GM12878 (cell line): ENCODE measurements around the gene GJA4. TPM values are rescaled to one million over a fixed set of nuclear protein-coding genes. Genes with fewer than 3 reads are reported as not detected.

ENCODE experiments used
- ATAC-seq: fragments of 200-7000 bp; cut with Tn5 transposase; 3 replicates; pipeline ENCODE4 v1.9.1; 2020; ENCODE audit warnings: mild to moderate bottlenecking, moderate library complexity
- BruUV-seq: library from RNA; stranded (reverse); fragments of 400-500 nt; replicated peaks from 2 replicates; lab custom pipeline; 2021; lab: Mats Ljungman, UMichigan
- CTCF ChIA-PET: fragments of 300-600 bp; sonication (Branson Sonifier 250); formaldehyde crosslinking; extraction: SDS; loops from one replicate; lab custom pipeline; 2021; ENCODE audit warnings: inconsistent platforms; lab: Yijun Ruan, JAX
- POLR2A ChIA-PET: fragments of 350-600 bp; formaldehyde crosslinking; extraction: SDS; loops from one replicate; lab custom pipeline; 2021; ENCODE audit warnings: inconsistent platforms; lab: Charles Lee
- RAD21 ChIA-PET: fragments of 300-600 bp; sonication (Branson Sonifier 250); formaldehyde crosslinking; loops from one replicate; lab custom pipeline; 2023; ENCODE audit warnings: antibody characterized with exemption; ENCODE audit not compliant: unreplicated experiment; lab: Charles Lee
- SMC1A ChIA-PET: fragments of 300-600 bp; sonication (Branson Sonifier 250); formaldehyde crosslinking; loops from one replicate; lab custom pipeline; 2023; ENCODE audit not compliant: unreplicated experiment, uncharacterized antibody; lab: Charles Lee
- DNase-seq: peaks from one replicate; pipeline ENCODE4 v3.0.0-alpha.2; 2011; ENCODE audit warnings: low read depth, low spot score
- FAIRE-seq: peaks from 3 replicates; lab custom pipeline; 2011; peaks lifted over from hg19 to GRCh38; lab: Jason Lieb, UNC
- H2AFZ ChIP-seq: 2 replicates; pipeline ENCODE4 v1.6.0; 2011; ENCODE audit warnings: low read depth, low read length, control low read depth; ENCODE audit not compliant: control insufficient read depth
- H3K27ac ChIP-seq: 2 replicates; pipeline ENCODE4 v1.5.1; 2011; ENCODE audit warnings: control low read depth; ENCODE audit not compliant: control insufficient read depth, insufficient read depth
- H3K27me3 ChIP-seq, 2 experiments: replicated peaks in 1 of 2; 2 replicates each; pipeline versions ENCODE4 v1.6.0 to v1.6.1; 2011; ENCODE audit warnings: low read length in 1 of 2; ENCODE audit not compliant: control insufficient read depth in 2 of 2, insufficient read depth in 2 of 2
- H3K36me3 ChIP-seq, 2 experiments: 2 replicates each; pipeline ENCODE4 v1.5.1; 2011; ENCODE audit warnings: low read length in 1 of 2; ENCODE audit not compliant: control insufficient read depth in 2 of 2, insufficient read depth in 2 of 2
- H3K4me1 ChIP-seq: 2 replicates; pipeline ENCODE4 v1.6.1; 2011; ENCODE audit warnings: mild to moderate bottlenecking, low read length, moderate library complexity, mixed read lengths; ENCODE audit not compliant: control insufficient read depth, insufficient read depth
- H3K4me2 ChIP-seq: 2 replicates; pipeline ENCODE4 v1.6.0; 2011; ENCODE audit warnings: control low read depth; ENCODE audit not compliant: control insufficient read depth, insufficient read depth
- H3K4me3 ChIP-seq: fragments of 200-600 bp; sonication (generic); 2 replicates; pipeline ENCODE4 v1.5.1; 2016
- H3K79me2 ChIP-seq: 2 replicates; pipeline ENCODE4 v1.6.0; 2011; ENCODE audit warnings: low read length; ENCODE audit not compliant: control insufficient read depth, insufficient read depth
- H3K9ac ChIP-seq: 2 replicates; pipeline ENCODE4 v1.8.0; 2011; ENCODE audit warnings: low read length, control low read depth, mixed read lengths; ENCODE audit not compliant: control insufficient read depth, insufficient read depth
- H3K9me3 ChIP-seq: replicated peaks from 3 replicates; pipeline ENCODE4 v1.5.1; 2011; ENCODE audit warnings: mild to moderate bottlenecking, low read length; ENCODE audit not compliant: control insufficient read depth, insufficient read depth
- H4K20me1 ChIP-seq: 2 replicates; pipeline ENCODE4 v1.6.0; 2011; ENCODE audit not compliant: control insufficient read depth, insufficient read depth
- CBX5 ChIP-seq: sonication (generic); IDR thresholded peaks from 2 replicates; pipeline ENCODE4 v1.6.1; 2016; ENCODE audit warnings: low read depth, moderate library complexity, mild to moderate bottlenecking, inconsistent platforms
- CHD2 ChIP-seq: IDR thresholded peaks from 2 replicates; pipeline ENCODE4 v1.6.1; 2011; ENCODE audit warnings: low read depth, low read length, improper control_type of control experiment, borderline replicate concordance
- MAX ChIP-seq: IDR thresholded peaks from 2 replicates; pipeline ENCODE4 v1.6.1; 2012; ENCODE audit warnings: low read depth, low read length, improper control_type of control experiment
- MXI1 ChIP-seq: fragments of 150-350 bp; IDR thresholded peaks from 2 replicates; pipeline ENCODE4 v1.6.1; 2011; ENCODE audit warnings: low read depth, mild to moderate bottlenecking, inconsistent platforms, low read length, improper control_type of control experiment
- MYC ChIP-seq: IDR thresholded peaks from 2 replicates; pipeline ENCODE4 v1.6.1; 2011; ENCODE audit warnings: mild to moderate bottlenecking, low read length, moderate library complexity, inconsistent platforms; ENCODE audit not compliant: insufficient read depth, insufficient replicate concordance, insufficient read length, severe bottlenecking
- NFXL1 ChIP-seq: fragments of 450-650 bp; IDR thresholded peaks from 2 replicates; pipeline ENCODE4 v1.6.1; 2017; ENCODE audit warnings: antibody characterized with exemption, mild to moderate bottlenecking, borderline replicate concordance
- SP1 ChIP-seq: IDR thresholded peaks from one replicate; pipeline ENCODE4 v1.6.1; 2011; ENCODE audit warnings: low read depth, low read length
- TCF7 ChIP-seq: IDR thresholded peaks from 2 replicates; pipeline ENCODE4 v1.6.1; 2014; ENCODE audit warnings: antibody characterized with exemption, borderline replicate concordance
- ZNF24 ChIP-seq: fragments of 450-650 bp; IDR thresholded peaks from 2 replicates; pipeline ENCODE4 v1.6.1; 2017; ENCODE audit warnings: antibody characterized with exemption, mild to moderate bottlenecking
- WGBS: methylation state at CpG from one replicate; pipeline ENCODE4 v1.1.6; 2016; ENCODE audit warnings: low lambda C conversion rate; ENCODE audit not compliant: insufficient replicate concordance, insufficient coverage; ENCODE audit errors: missing lambda C conversion rate; 5-methylcytosine and 5-hydroxymethylcytosine counted together
- in situ Hi-C: fragments of 300-500 bp; cut with MboI; formaldehyde crosslinking; loops from 9 replicates; pipeline ENCODE4 v1.14.3; 2018; ENCODE audit warnings: mixed read lengths
- intact Hi-C: fragments of 100-400 bp; cut with micrococcal nuclease; formaldehyde crosslinking; loops from one replicate; pipeline ENCODE4 v1.14.2; 2022; ENCODE audit not compliant: unreplicated experiment
- polyA plus RNA-seq, 11 experiments: library from polyadenylated mRNA; depleted of rRNA in 4 of 11; unstranded in 6 of 11; stranded (reverse) in 5 of 11; fragments of >200 nt; fragmentation: Nextera tagmentation in 4 of 11; fragmentation: Illumina TruSeq in 1 of 11; extraction: Ambion mirVana in 4 of 11; extraction: Trizol in 1 of 11; gene quantifications; 1 replicate in 1 of 11; 2 replicates in 10 of 11; pipeline versions ENCODE4 v1.2.1 to v1.2.3, GENCODE V29; 2011 to 2016; ENCODE audit warnings: inconsistent platforms in 2 of 11, missing spikeins in 2 of 11, low read depth in 1 of 11
- total RNA-seq, 4 experiments: library from RNA; depleted of rRNA in 3 of 4; stranded (reverse); fragments of >200 nt in 3 of 4; fragmentation: Illumina TruSeq in 1 of 4; extraction: Trizol in 1 of 4; gene quantifications; 2 replicates each; pipeline versions ENCODE4 v1.2.1 to v1.2.3, GENCODE V29; 2013 to 2021

Gene GJA4
- total and polyA plus RNA-seq, 10 of the 15 experiments (the other 5 are each of a cell fraction or from before 2014, with no cell fraction given) = 0.09 to 0.18 TPM; not detected in 8

- WGBS = 33% methylated on average over 6 of the region's 6 CpGs
- ChIA-PET SMC1A (interaction anchor here (2.3 to 2.9 kb wide), 2 partner anchors 10 to 1111 kb away, joined by 11 to 12 read pairs; no protein-coding TSS in a partner anchor), RAD21 (interaction anchor here (1.1 to 2.2 kb wide), 2 partner anchors 146 to 1111 kb away, joined by 3 to 18 read pairs; no protein-coding TSS in a partner anchor), CTCF (interaction anchor here (1.0 to 3.9 kb wide), 12 partner anchors 9 to 1110 kb away, joined by 3 to 37 read pairs (median 7); no protein-coding TSS in a partner anchor), POLR2A (no interaction called here)
- ATAC-seq = no peak
- no peak for DNase-seq
- H3K27ac ChIP-seq = no peak overlapping the region
- in situ Hi-C loops (loop anchor here (10.0 kb wide), 1 partner anchor 1109 kb away; no protein-coding TSS in a partner anchor), intact Hi-C loops (loop anchor here (2.0 to 5.0 kb wide), 2 partner anchors 145 to 281 kb away; no protein-coding TSS in a partner anchor)
- H3K27me3 ChIP-seq = no peaks in the 10 kb centered on the region; a peak in 1 of 4 replicates
- no peak for FAIRE-seq
- H4K20me1 ChIP-seq = no peaks in the 10 kb centered on the region
- no peak overlapping the region for H3K4me2 ChIP-seq
- no TSS peak for BruUV-seq
- H3K4me1 ChIP-seq = no peaks in the 10 kb centered on the region
- H3K9ac ChIP-seq = no peak overlapping the region
- no peak overlapping the region for H2AFZ ChIP-seq
- H3K36me3 ChIP-seq = no peaks in the 10 kb centered on the region
- no peaks in the 10 kb centered on the region for H3K9me3 ChIP-seq
- no peak overlapping the region for H3K4me3 ChIP-seq
- no peak for TF ChIP-seq SP1
- TF ChIP-seq ZNF24 = no peak
- TF ChIP-seq CBX5 = no peak
- TF ChIP-seq TCF7 = no peak
- no peak for TF ChIP-seq CHD2
- no peak for TF ChIP-seq MXI1
- TF ChIP-seq MAX = no peak
- no peak for TF ChIP-seq NFXL1
- no peak for TF ChIP-seq MYC
- H3K79me2 ChIP-seq = no peaks in the 10 kb centered on the region
Measured at GRCh38 chr1:34743775-34744174, 49.0 kb upstream of the GJA4 start.
